PC-9 (cell line): ENCODE measurements around the gene SNTG2. TPM values are rescaled to one million over a fixed set of nuclear protein-coding genes. Genes with fewer than 3 reads are reported as not detected.
"Not testable (repeated sequence)": the region's sequence is repeated elsewhere in the genome, so short reads cannot be mapped to it uniquely, and the experiment has no call there.

Experiments
- BruUV-seq: library from RNA; stranded (reverse); fragments of 400-500 nt; replicated peaks from 2 replicates; lab custom pipeline; 2021; lab: Mats Ljungman, UMichigan
- CTCF ChIA-PET: fragments of 300-600 bp; sonication (Branson Sonifier 250); formaldehyde crosslinking; loops from one replicate; lab custom pipeline; 2022; ENCODE audit warnings: antibody characterized with exemption; lab: Charles Lee
- POLR2A ChIA-PET: fragments of 300-600 bp; sonication (Branson Sonifier 250); formaldehyde crosslinking; loops from one replicate; lab custom pipeline; 2022; ENCODE audit warnings: antibody characterized with exemption; ENCODE audit not compliant: unreplicated experiment; lab: Charles Lee
- DNase-seq, 2 experiments: peaks; one replicate each; pipeline versions ENCODE4 v3.0.0 to v3.0.0-alpha.2; 2015 to 2022; ENCODE audit warnings: mixed read lengths in 1 of 2
- H2AFZ ChIP-seq: fragments of 200-600 bp; sonication (generic); 2 replicates; pipeline ENCODE4 v1.8.1; 2017; ENCODE audit warnings: antibody characterized with exemption
- H3F3A ChIP-seq: fragments of 200-600 bp; sonication (generic); 2 replicates; pipeline ENCODE4 v1.8.1; 2017; ENCODE audit warnings: antibody characterized with exemption, mild to moderate bottlenecking, low read depth; ENCODE audit not compliant: insufficient read depth
- H3K27ac ChIP-seq: fragments of 200-600 bp; sonication (generic); 2 replicates; pipeline ENCODE4 v1.6.1; 2016; ENCODE audit warnings: mixed run types
- H3K27me3 ChIP-seq: fragments of 200-600 bp; sonication (generic); 2 replicates; pipeline ENCODE4 v1.6.1; 2016; ENCODE audit warnings: low read depth, mixed run types; ENCODE audit not compliant: insufficient read depth
- H3K36me3 ChIP-seq: fragments of 200-600 bp; sonication (generic); 2 replicates; pipeline ENCODE4 v1.6.1; 2016; ENCODE audit warnings: low read depth, mixed run types
- H3K4me1 ChIP-seq: fragments of 200-600 bp; sonication (generic); replicated peaks from 2 replicates; pipeline ENCODE4 v1.6.1; 2016; ENCODE audit warnings: mixed run types; ENCODE audit not compliant: insufficient read depth
- H3K4me2 ChIP-seq: fragments of 200-600 bp; sonication (generic); 2 replicates; pipeline ENCODE4 v1.6.1; 2017; ENCODE audit warnings: mixed run types
- H3K4me3 ChIP-seq: fragments of 200-600 bp; sonication (generic); 2 replicates; pipeline ENCODE4 v1.6.1; 2016; ENCODE audit warnings: mixed run types
- H3K79me2 ChIP-seq: fragments of 200-600 bp; sonication (generic); 2 replicates; pipeline ENCODE4 v1.6.1; 2017; ENCODE audit warnings: low read depth, mixed run types
- H3K9me2 ChIP-seq: fragments of 200-600 bp; sonication (generic); 2 replicates; pipeline ENCODE4 v1.8.1; 2017; ENCODE audit warnings: mild to moderate bottlenecking; ENCODE audit not compliant: insufficient read depth
- H3K9me3 ChIP-seq: fragments of 200-600 bp; sonication (generic); 2 replicates; pipeline ENCODE4 v1.8.1; 2016; ENCODE audit warnings: low read depth; ENCODE audit not compliant: insufficient read depth
- H4K20me1 ChIP-seq: fragments of 200-600 bp; sonication (generic); 2 replicates; pipeline ENCODE4 v1.8.1; 2017; ENCODE audit not compliant: insufficient read depth
- EZH2 ChIP-seq: fragments of 200-600 bp; sonication (generic); IDR thresholded peaks from 2 replicates; pipeline ENCODE4 v1.8.0; 2017; ENCODE audit warnings: antibody characterized with exemption, low read depth
- intact Hi-C: fragments of 100-400 bp; cut with micrococcal nuclease; formaldehyde crosslinking; loops from one replicate; pipeline ENCODE4 v1.10.0; 2022; ENCODE audit not compliant: unreplicated experiment
- total RNA-seq: library from RNA; stranded (reverse); gene quantifications from 2 replicates; pipeline ENCODE4 v1.2.3, GENCODE V29; 2021
- TF ChIP-seq, protein P1 (sequence below): fragments of 200-600 bp; sonication (generic); conservative IDR thresholded peaks from 2 replicates; pipeline ENCODE4 v1.6.1; 2017; ENCODE audit warnings: mixed run types, antibody characterized with exemption, mild to moderate bottlenecking, moderate library complexity

SNTG2 gene
- total RNA-seq, 1 experiment from 2014 or later: not detected

DNA sequence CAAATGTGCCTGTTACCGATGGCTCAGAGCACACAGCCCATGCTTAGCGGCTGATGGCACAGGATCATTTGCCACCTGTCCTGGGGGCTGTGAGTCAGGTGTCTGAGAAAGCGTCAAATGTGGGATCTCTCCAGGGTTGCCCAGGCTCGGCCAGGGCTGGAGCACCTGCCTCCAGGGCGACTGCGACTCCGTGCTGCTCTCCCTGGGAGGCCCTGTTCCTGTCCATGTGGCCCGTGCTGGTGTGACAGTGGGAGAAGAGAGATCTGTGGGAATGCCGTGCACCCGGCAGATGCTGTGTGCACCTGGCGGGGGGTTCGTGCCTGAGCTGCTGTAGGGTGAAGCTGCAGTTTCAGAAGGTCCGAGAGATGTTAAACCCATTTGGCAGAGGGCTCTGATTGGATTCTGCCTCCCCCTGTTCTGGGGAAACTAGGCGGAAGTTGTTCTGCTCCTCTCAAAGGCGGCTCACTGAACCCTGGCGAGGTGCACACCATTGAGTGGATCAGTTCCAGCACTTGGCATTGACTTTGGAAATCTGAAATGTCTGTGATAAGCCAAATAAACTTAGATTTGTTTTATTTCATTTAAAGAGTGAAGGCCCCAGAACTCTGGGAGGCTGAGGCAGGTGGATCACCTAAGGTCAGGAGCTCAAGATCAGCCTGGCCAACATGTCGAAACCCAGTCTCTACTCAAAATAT, 428.0 kb downstream of the SNTG2 start:
- no peaks in the 10 kb centered on the region for H3K9me3 ChIP-seq
- no peaks in the 10 kb centered on the region for H3K36me3 ChIP-seq
- H3K4me2 ChIP-seq: no peak overlapping the region
- H3K79me2 ChIP-seq: no peaks in the 10 kb centered on the region
- H3F3A ChIP-seq: no peaks in the 10 kb centered on the region
- TF ChIP-seq EZH2: no peak
- no peaks in the 10 kb centered on the region for H3K9me2 ChIP-seq
- H4K20me1 ChIP-seq: no peaks in the 10 kb centered on the region
- peaks cover 79% of the 10 kb centered on the region for H3K27me3 ChIP-seq
- no TSS peak for BruUV-seq
- DNase-seq: no peak
- ChIA-PET POLR2A (no interaction called here), CTCF (no interaction called here)
- no peak overlapping the region for H3K4me3 ChIP-seq
- no peak overlapping the region for H3K27ac ChIP-seq
- H2AFZ ChIP-seq: no peak overlapping the region
- intact Hi-C loops: no loop called here
- no peaks in the 10 kb centered on the region for H3K4me1 ChIP-seq

DNA sequence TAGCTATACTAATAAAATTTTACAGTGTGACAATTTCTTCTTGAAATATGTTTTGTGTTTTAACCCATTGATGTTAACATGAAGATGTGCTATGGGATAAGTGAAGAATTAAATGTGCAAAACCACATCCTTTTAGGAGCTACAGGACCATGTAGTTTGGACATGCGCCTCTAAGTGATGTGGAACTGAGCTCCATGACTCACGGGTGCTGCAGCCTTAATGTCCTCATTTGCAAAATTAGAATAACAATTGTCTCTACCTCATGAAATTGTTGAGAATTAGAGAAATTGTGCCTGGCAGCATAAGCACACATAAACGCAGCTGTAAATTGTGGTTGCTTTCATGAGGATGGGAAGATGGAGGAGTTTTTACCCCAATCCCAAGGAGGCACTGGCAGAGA, 431.0 kb downstream of the SNTG2 start:
- Histone ChIP-seq H2AFZ (no peak overlapping the region), H3K9me2 (no peaks in the 10 kb centered on the region), H3K36me3 (no peaks in the 10 kb centered on the region), H3K4me2 (no peak overlapping the region), H3F3A (no peaks in the 10 kb centered on the region), H3K4me3 (no peak overlapping the region), H3K27me3 (peaks cover 49% of the 10 kb centered on the region), H3K79me2 (no peaks in the 10 kb centered on the region), H3K27ac (no peak overlapping the region), H4K20me1 (no peaks in the 10 kb centered on the region), H3K4me1 (no peaks in the 10 kb centered on the region), H3K9me3 (no peaks in the 10 kb centered on the region)
- ChIA-PET POLR2A (no interaction called here), CTCF (no interaction called here)
- intact Hi-C loops: no loop called here
- BruUV-seq: no TSS peak
- no peak for DNase-seq
- no peak for TF ChIP-seq EZH2
- TF ChIP-seq, protein P1, sequence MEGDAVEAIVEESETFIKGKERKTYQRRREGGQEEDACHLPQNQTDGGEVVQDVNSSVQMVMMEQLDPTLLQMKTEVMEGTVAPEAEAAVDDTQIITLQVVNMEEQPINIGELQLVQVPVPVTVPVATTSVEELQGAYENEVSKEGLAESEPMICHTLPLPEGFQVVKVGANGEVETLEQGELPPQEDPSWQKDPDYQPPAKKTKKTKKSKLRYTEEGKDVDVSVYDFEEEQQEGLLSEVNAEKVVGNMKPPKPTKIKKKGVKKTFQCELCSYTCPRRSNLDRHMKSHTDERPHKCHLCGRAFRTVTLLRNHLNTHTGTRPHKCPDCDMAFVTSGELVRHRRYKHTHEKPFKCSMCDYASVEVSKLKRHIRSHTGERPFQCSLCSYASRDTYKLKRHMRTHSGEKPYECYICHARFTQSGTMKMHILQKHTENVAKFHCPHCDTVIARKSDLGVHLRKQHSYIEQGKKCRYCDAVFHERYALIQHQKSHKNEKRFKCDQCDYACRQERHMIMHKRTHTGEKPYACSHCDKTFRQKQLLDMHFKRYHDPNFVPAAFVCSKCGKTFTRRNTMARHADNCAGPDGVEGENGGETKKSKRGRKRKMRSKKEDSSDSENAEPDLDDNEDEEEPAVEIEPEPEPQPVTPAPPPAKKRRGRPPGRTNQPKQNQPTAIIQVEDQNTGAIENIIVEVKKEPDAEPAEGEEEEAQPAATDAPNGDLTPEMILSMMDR: no peak

GRCh38 chr2:1387954-1388725, 437.5 kb downstream of the SNTG2 start:
- H3K9me2 ChIP-seq, intact Hi-C loops, H3F3A ChIP-seq, H3K27me3 ChIP-seq, DNase-seq, H3K36me3 ChIP-seq, CTCF ChIA-PET, POLR2A ChIA-PET, H3K4me3 ChIP-seq, H2AFZ ChIP-seq, H3K4me1 ChIP-seq, H3K27ac ChIP-seq, H4K20me1 ChIP-seq, H3K9me3 ChIP-seq, H3K79me2 ChIP-seq, BruUV-seq: not testable (repeated sequence)
- H3K4me2 ChIP-seq: peak overlapping the region; percentile 40; the same call in 1 of the 2 replicates

GRCh38 chr2:1390118-1390517, 439.5 kb downstream of the SNTG2 start:
- H3K36me3 ChIP-seq, H3F3A ChIP-seq, H3K9me3 ChIP-seq, H3K9me2 ChIP-seq, H3K4me1 ChIP-seq, DNase-seq, POLR2A ChIA-PET, H4K20me1 ChIP-seq, BruUV-seq, H3K4me3 ChIP-seq, H3K4me2 ChIP-seq, intact Hi-C loops, H3K27ac ChIP-seq, H2AFZ ChIP-seq, H3K79me2 ChIP-seq, CTCF ChIA-PET: not testable (repeated sequence)
- H3K27me3 ChIP-seq: peaks cover 26% of the 10 kb centered on the region
